BE2C (cell line): Measurements from ENCODE around the gene PRKN.

Experiments
- DNase-seq: peaks from one replicate; pipeline ENCODE4 v3.0.0-alpha.2; 2020
- H3K27me3 ChIP-seq: fragments of 250-450 bp; sonication (Bioruptor Pico); 2 replicates; pipeline ENCODE4 v1.5.1; 2020; ENCODE audit warnings: mild to moderate bottlenecking
- H3K36me3 ChIP-seq: fragments of 250-450 bp; sonication (Bioruptor Pico); 2 replicates; pipeline ENCODE4 v1.5.1; 2020; ENCODE audit warnings: mild to moderate bottlenecking
- H3K4me1 ChIP-seq: fragments of 250-450 bp; sonication (Bioruptor Pico); 2 replicates; pipeline ENCODE4 v1.5.1; 2020
- H3K4me3 ChIP-seq: 2 replicates; pipeline ENCODE4 v1.5.1; 2011; ENCODE audit warnings: low read depth, low read length
- H3K9me3 ChIP-seq: fragments of 250-450 bp; sonication (Bioruptor Pico); 2 replicates; pipeline ENCODE4 v1.5.1; 2020
- CTCF ChIP-seq: IDR thresholded peaks from 2 replicates; pipeline ENCODE4 v1.5.1; 2012; ENCODE audit warnings: mild to moderate bottlenecking, low read depth, low read length

The PRKN gene

GRCh38 chr6:161463071-161463470, 1264.5 kb downstream of the PRKN start:
- Histone ChIP-seq H3K4me1 (no peaks in the 10 kb centered on the region), H3K4me3 (no peak overlapping the region), H3K9me3 (no peaks in the 10 kb centered on the region), H3K27me3 (no peaks in the 10 kb centered on the region), H3K36me3 (no peaks in the 10 kb centered on the region)
- no peak for DNase-seq
- no peak for TF ChIP-seq CTCF

GRCh38 chr6:161462148-161462547, 1265.4 kb downstream of the PRKN start:
- Histone ChIP-seq H3K27me3 (no peaks in the 10 kb centered on the region), H3K4me3 (no peak overlapping the region), H3K36me3 (no peaks in the 10 kb centered on the region), H3K4me1 (no peaks in the 10 kb centered on the region), H3K9me3 (no peaks in the 10 kb centered on the region)
- TF ChIP-seq CTCF: no peak
- DNase-seq: no peak

GRCh38 chr6:161459008-161459615, 1268.5 kb downstream of the PRKN start:
- no peak for TF ChIP-seq CTCF
- H3K4me3 ChIP-seq: no peak overlapping the region
- no peaks in the 10 kb centered on the region for H3K4me1 ChIP-seq
- DNase-seq: no peak
- no peaks in the 10 kb centered on the region for H3K9me3 ChIP-seq
- no peaks in the 10 kb centered on the region for H3K27me3 ChIP-seq
- no peaks in the 10 kb centered on the region for H3K36me3 ChIP-seq

GRCh38 chr6:161458201-161458951, 1269.2 kb downstream of the PRKN start:
- TF ChIP-seq CTCF: no peak
- DNase-seq: no peak

GRCh38 chr6:161455848-161456247, 1271.7 kb downstream of the PRKN start:
- H3K4me1 ChIP-seq: no peaks in the 10 kb centered on the region
- no peak for TF ChIP-seq CTCF
- DNase-seq: no peak
- H3K9me3 ChIP-seq: no peaks in the 10 kb centered on the region
- H3K27me3 ChIP-seq: no peaks in the 10 kb centered on the region
- no peaks in the 10 kb centered on the region for H3K36me3 ChIP-seq
- no peak overlapping the region for H3K4me3 ChIP-seq

More at GRCh38 chr6:161458201-161458951, 1269.2 kb downstream of the PRKN start:
- H3K4me1 ChIP-seq: no peaks in the 10 kb centered on the region
- no peaks in the 10 kb centered on the region for H3K27me3 ChIP-seq
- no peaks in the 10 kb centered on the region for H3K9me3 ChIP-seq
- no peak overlapping the region for H3K4me3 ChIP-seq
- no peaks in the 10 kb centered on the region for H3K36me3 ChIP-seq

GRCh38 chr6:161453558-161453957, 1274.0 kb downstream of the PRKN start:
- H3K27me3 ChIP-seq: no peaks in the 10 kb centered on the region
- no peaks in the 10 kb centered on the region for H3K4me1 ChIP-seq
- H3K36me3 ChIP-seq: no peaks in the 10 kb centered on the region
- H3K9me3 ChIP-seq: no peaks in the 10 kb centered on the region
- TF ChIP-seq CTCF: no peak
- DNase-seq: no peak
- H3K4me3 ChIP-seq: no peak overlapping the region
